KMS-11 (cell line): Measurements from ENCODE around the gene RAD51AP1.
"Not testable (repeated sequence)": the region's sequence is repeated elsewhere in the genome, so short reads cannot be mapped to it uniquely, and the experiment has no call there.

Experiments
- H2AFZ ChIP-seq: fragments of 200-600 bp; sonication (generic); 2 replicates; pipeline ENCODE4 v1.6.1; 2016; ENCODE audit warnings: antibody characterized with exemption, mixed run types, low read depth
- H3K27ac ChIP-seq: fragments of 200-600 bp; sonication (generic); 2 replicates; pipeline ENCODE4 v1.6.1; 2016; ENCODE audit warnings: mild to moderate bottlenecking, mixed run types
- H3K27me3 ChIP-seq: fragments of 200-600 bp; sonication (generic); 2 replicates; pipeline ENCODE4 v1.6.1; 2017; ENCODE audit warnings: mild to moderate bottlenecking, low read depth, mixed run types, moderate library complexity; ENCODE audit not compliant: insufficient read depth
- H3K36me3 ChIP-seq: fragments of 200-600 bp; sonication (generic); 2 replicates; pipeline ENCODE4 v1.6.1; 2017; ENCODE audit warnings: mild to moderate bottlenecking, mixed run types; ENCODE audit not compliant: insufficient read depth
- H3K4me1 ChIP-seq: fragments of 200-600 bp; sonication (generic); 2 replicates; pipeline ENCODE4 v1.6.1; 2016; ENCODE audit warnings: mild to moderate bottlenecking, low read depth, mixed run types; ENCODE audit not compliant: poor library complexity, severe bottlenecking
- H3K4me2 ChIP-seq: fragments of 200-600 bp; sonication (generic); 2 replicates; pipeline ENCODE4 v1.7.0; 2016; ENCODE audit warnings: mild to moderate bottlenecking, mixed run types
- H3K4me3 ChIP-seq: fragments of 200-600 bp; sonication (generic); IDR thresholded peaks from 2 replicates; pipeline ENCODE4 v1.6.1; 2017; ENCODE audit warnings: low read depth, low read length, mixed read lengths; ENCODE audit not compliant: insufficient read depth
- H3K79me2 ChIP-seq: fragments of 200-600 bp; sonication (generic); 2 replicates; pipeline ENCODE4 v1.6.1; 2016; ENCODE audit warnings: low read depth, mixed run types; ENCODE audit not compliant: insufficient read depth
- H3K9ac ChIP-seq: fragments of 200-600 bp; sonication (generic); 2 replicates; pipeline ENCODE4 v1.6.1; 2016; ENCODE audit warnings: mild to moderate bottlenecking, mixed run types
- H4K20me1 ChIP-seq: fragments of 200-600 bp; sonication (generic); 2 replicates; pipeline ENCODE4 v1.6.1; 2016; ENCODE audit warnings: mild to moderate bottlenecking, mixed run types; ENCODE audit not compliant: insufficient read depth
- TF ChIP-seq, protein P1 (sequence below): fragments of 200-600 bp; sonication (generic); conservative IDR thresholded peaks from 2 replicates; pipeline ENCODE4 v1.6.1; 2017; ENCODE audit warnings: low read depth, mild to moderate bottlenecking, antibody characterized with exemption, low read length, moderate library complexity, mixed read lengths

Gene RAD51AP1

DNA sequence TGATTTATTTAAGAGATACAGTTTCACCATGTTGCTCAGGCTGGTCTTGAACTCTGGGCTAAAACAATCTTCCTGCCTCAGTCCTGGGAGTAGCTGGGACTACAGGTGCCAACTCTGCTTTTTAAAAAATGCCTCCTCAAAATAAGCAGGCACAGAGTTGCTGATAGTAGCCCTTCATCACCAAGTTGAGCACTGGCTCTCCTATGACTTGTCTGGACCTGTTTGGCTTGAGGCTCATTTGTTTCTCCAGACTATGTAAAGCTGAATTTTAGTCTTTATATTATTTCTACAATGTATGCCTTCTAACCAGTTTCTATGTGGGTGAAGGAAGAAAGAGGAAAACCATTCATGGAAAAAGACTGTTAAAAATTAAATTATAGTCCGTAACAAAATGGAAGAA, 39.5 kb upstream of the RAD51AP1 start:
- H2AFZ ChIP-seq = no peak overlapping the region
- TF ChIP-seq, protein P1, sequence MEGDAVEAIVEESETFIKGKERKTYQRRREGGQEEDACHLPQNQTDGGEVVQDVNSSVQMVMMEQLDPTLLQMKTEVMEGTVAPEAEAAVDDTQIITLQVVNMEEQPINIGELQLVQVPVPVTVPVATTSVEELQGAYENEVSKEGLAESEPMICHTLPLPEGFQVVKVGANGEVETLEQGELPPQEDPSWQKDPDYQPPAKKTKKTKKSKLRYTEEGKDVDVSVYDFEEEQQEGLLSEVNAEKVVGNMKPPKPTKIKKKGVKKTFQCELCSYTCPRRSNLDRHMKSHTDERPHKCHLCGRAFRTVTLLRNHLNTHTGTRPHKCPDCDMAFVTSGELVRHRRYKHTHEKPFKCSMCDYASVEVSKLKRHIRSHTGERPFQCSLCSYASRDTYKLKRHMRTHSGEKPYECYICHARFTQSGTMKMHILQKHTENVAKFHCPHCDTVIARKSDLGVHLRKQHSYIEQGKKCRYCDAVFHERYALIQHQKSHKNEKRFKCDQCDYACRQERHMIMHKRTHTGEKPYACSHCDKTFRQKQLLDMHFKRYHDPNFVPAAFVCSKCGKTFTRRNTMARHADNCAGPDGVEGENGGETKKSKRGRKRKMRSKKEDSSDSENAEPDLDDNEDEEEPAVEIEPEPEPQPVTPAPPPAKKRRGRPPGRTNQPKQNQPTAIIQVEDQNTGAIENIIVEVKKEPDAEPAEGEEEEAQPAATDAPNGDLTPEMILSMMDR = no peak
- no peaks in the 10 kb centered on the region for H3K4me1 ChIP-seq
- H3K36me3 ChIP-seq = no peaks in the 10 kb centered on the region
- H4K20me1 ChIP-seq = no peaks in the 10 kb centered on the region
- H3K4me3 ChIP-seq = no peak overlapping the region
- no peak overlapping the region for H3K27ac ChIP-seq
- H3K79me2 ChIP-seq = no peaks in the 10 kb centered on the region
- no peaks in the 10 kb centered on the region for H3K27me3 ChIP-seq
- H3K9ac ChIP-seq = no peak overlapping the region
- no peak overlapping the region for H3K4me2 ChIP-seq

DNA sequence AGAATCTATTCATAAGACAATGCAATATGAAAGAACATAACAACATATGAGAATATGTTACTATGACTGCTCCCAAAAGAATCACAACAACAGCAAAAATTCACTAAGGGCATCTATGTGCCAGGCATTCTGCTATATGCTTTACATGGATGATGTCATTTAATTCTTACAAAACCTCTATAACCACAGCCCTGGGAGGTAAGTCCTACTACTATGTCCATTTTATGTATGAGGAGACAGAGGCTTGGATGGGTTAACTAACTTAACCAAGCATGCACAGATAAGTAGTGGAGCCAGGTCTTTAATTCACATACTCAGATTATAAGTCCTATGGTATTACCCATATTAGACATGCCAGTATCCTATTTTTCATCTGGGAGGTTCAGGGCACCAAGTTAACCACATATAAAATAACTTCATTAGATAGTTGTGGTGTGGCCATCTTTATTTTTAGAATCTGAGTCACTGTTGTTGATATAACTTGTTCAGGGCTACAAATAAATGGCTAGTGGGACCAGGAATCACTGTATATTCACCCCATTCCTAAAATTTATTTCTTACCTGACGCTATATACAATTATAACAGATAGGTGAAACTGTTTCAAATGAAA, 33.2 kb upstream of the RAD51AP1 start:
- no peak overlapping the region for H3K4me3 ChIP-seq

DNA sequence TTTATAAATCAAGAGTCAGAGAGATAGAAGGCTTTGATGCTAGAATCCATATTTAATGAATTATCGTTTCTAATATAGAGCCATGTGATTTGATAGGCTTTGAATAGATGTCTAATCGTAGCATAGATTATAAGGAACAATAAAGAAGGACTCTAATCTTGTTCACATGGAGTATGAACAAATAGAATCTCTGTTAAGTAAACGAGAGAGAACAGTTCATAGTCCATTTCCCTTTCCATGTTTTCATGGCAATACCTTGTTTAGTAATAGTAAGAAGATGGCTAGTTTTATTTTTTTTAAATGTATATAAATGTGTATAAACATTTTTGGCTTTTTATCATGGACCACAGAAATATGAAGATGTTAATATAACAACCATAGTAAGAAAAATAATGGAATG, 32.3 kb upstream of the RAD51AP1 start:
- no peak overlapping the region for H3K4me2 ChIP-seq

More for the DNA sequence above, 33.2 kb upstream of the RAD51AP1 start:
- Histone ChIP-seq H3K27ac (no peak overlapping the region), H3K4me1 (peaks cover 18% of the 10 kb centered on the region), H3K36me3 (no peaks in the 10 kb centered on the region), H2AFZ (no peak overlapping the region), H4K20me1 (no peaks in the 10 kb centered on the region), H3K4me2 (no peak overlapping the region), H3K27me3 (no peaks in the 10 kb centered on the region), H3K79me2 (no peaks in the 10 kb centered on the region), H3K9ac (no peak overlapping the region)
- TF ChIP-seq, protein P1 = no peak

DNA sequence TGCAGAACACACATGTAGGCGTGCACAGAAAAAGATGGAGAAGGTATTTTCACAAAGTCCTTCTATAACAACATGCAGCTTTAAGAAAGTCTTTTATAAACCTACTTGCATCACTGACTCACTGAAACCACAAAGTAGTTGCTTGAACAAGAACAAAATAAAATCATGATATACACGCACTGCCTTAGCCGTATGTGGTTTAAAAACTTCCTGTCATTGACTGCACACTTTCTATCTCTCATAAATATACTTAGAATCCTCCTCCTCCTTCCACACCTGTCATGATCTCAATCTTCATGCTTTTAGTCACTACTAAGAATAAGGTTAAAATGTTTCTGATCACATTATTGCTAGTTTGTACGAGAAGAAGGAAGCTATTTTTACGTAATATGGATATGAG, 31.8 kb upstream of the RAD51AP1 start:
- Histone ChIP-seq H3K4me2 (no peak overlapping the region), H3K27me3 (no peaks in the 10 kb centered on the region), H3K4me1 (peaks cover 18% of the 10 kb centered on the region), H3K9ac (no peak overlapping the region), H3K36me3 (no peaks in the 10 kb centered on the region), H2AFZ (no peak overlapping the region), H3K4me3 (no peak overlapping the region), H3K79me2 (no peaks in the 10 kb centered on the region), H4K20me1 (no peaks in the 10 kb centered on the region), H3K27ac (no peak overlapping the region)
- TF ChIP-seq, protein P1 = no peak

More for the DNA sequence above, 32.3 kb upstream of the RAD51AP1 start:
- Histone ChIP-seq H3K27me3 (no peaks in the 10 kb centered on the region), H3K4me1 (peaks cover 18% of the 10 kb centered on the region), H3K9ac (no peak overlapping the region), H4K20me1 (no peaks in the 10 kb centered on the region), H3K36me3 (no peaks in the 10 kb centered on the region), H2AFZ (no peak overlapping the region), H3K79me2 (no peaks in the 10 kb centered on the region), H3K27ac (no peak overlapping the region), H3K4me3 (no peak overlapping the region)
- TF ChIP-seq, protein P1 = no peak

DNA sequence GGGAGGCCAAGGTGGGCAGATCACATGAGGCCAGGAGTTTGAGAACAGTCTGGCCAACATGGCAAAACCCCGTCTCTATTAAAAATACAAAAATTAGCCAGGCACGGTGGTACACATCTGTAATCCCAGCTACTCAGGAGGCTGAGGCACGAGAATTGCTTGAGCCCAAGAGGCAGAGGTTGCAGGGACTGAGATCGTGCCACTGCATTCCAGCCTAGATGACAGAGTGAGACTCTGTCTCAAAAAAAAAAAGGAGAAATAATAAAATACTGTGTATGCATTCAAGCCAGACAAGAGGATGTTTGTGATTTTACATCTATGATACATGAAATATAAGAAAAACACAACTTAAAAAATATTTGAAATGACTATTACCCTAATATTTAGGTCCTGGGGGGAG, 30.2 kb upstream of the RAD51AP1 start:
- H4K20me1 ChIP-seq, H2AFZ ChIP-seq, H3K9ac ChIP-seq, H3K27me3 ChIP-seq, H3K79me2 ChIP-seq, H3K4me3 ChIP-seq, H3K4me2 ChIP-seq, H3K27ac ChIP-seq, H3K36me3 ChIP-seq: not testable (repeated sequence)
- peaks cover 18% of the 10 kb centered on the region for H3K4me1 ChIP-seq

DNA sequence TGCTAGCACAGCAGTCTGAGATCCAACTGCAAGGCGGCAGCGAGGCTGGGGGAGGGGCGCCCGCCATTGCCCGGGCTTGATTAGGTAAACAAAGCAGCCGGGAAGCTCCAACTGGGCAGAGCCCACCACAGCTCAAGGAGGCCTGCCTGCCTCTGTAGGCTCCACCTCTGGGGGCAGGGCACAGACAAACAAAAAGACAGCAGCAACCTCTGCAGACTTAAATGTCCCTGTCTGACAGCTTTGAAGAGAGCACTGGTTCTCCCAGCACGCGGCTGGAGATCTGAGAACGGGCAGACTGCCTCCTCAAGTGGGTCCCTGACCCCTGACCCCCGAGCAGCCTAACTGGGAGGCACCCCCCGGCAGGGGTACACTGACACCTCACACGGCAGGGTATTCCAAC, 29.4 kb upstream of the RAD51AP1 start:
- not testable (repeated sequence) for H3K9ac ChIP-seq, H3K27ac ChIP-seq, H2AFZ ChIP-seq, H3K27me3 ChIP-seq, H3K79me2 ChIP-seq, H3K4me3 ChIP-seq, H3K36me3 ChIP-seq, H4K20me1 ChIP-seq, H3K4me2 ChIP-seq
- H3K4me1 ChIP-seq = peaks cover 18% of the 10 kb centered on the region
